Forelimb muscle (tissue), 1 donor: Measurements from ENCODE around the gene EMC9. TPM values are rescaled to one million over a fixed set of nuclear protein-coding genes. Genes with fewer than 3 reads are reported as not detected.

Source experiments
- DNase-seq: peaks from one replicate; pipeline ENCODE4 v3.0.0-alpha.2; 2013; ENCODE audit warnings: low read depth
- polyA plus RNA-seq: library from polyadenylated mRNA; unstranded; fragments of 120-200 nt; gene quantifications from one replicate; pipeline ENCODE4 v1.2.1, GENCODE V29; 2013; ENCODE audit not compliant: insufficient read length

Gene EMC9
- polyA plus RNA-seq, 1 donor: 32.1 TPM

DNA sequence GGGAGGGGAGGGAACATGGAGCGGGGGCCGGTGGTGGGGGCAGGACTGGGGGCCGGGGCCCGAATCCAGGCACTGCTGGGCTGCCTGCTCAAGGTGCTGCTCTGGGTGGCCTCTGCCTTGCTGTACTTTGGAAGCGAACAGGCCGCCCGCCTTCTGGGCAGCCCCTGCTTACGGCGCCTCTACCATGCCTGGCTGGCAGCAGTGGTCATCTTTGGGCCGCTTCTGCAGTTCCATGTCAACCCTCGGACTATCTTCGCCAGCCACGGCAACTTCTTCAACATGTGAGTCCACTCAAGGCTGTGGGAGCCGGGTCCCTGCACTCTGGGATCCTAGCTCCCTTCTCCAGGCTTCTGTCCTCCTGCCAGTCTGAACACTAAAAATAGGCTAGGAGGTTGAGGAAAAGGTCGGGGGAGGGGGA, 9.8 kb downstream of the EMC9 start:
- DNase-seq: no peak

DNA sequence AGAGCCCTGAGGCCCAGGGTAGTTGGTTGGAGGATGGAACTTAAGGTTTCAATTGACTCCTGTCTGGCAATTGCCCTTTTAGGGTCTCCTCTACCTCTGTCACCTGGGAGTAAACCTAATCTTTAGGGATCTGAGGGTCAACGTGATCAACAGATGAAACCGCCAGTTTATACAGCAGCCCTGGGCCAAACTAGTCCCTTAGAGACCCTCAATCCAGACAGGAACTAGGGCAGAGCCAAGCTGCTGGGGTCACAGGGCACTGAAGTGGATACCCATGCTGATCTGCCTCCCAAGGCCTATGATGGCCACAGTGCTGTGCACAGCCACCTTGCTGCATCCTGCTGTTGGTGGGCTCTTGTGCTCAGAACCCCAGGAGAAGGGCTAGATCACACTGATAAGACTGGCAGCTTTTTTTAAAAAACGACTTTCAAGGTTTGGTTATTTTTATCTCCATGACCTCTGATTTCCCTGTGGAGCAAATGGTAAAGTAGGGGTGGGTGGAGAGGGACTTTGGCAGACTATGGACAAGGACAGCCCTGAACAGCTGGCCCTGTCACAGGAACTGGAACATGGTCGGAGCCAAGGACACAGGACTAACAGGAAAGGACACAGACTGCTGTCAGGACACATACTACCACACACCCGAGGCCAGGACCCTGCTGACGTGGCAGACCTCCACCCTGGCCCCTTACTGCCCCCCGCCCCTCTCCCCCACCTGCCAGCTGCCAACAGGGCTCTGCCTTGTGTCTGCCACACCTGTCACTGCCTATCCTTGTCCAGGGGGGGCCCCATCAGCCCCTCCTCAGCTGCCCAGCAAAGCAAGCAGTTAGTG, 10.5 kb downstream of the EMC9 start:
- peak; percentile 32 for DNase-seq

DNA sequence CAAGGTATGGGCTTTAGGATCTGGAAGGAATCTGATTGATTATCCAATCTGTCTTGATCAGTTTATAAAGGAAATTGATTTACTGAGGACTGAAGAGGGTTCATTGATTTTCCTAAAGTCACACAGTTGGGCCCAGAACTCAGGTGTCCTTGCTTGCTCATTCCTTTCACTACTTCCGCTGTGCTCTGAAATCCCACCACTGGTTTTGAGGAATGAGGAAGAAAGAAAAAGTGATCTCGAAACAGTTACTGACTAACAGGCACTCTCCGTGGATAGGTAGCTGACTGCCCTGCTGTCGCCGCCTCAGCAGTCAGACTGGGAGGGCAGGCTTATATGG, 11.0 kb downstream of the EMC9 start, which contains the start of gene FITM1:
Gene FITM1, plus strand, starts transcription at position 280 of the 337 bp plus-strand sequence. CDS start 905 bp downstream, outside the sequence.
- no peak for DNase-seq

DNA sequence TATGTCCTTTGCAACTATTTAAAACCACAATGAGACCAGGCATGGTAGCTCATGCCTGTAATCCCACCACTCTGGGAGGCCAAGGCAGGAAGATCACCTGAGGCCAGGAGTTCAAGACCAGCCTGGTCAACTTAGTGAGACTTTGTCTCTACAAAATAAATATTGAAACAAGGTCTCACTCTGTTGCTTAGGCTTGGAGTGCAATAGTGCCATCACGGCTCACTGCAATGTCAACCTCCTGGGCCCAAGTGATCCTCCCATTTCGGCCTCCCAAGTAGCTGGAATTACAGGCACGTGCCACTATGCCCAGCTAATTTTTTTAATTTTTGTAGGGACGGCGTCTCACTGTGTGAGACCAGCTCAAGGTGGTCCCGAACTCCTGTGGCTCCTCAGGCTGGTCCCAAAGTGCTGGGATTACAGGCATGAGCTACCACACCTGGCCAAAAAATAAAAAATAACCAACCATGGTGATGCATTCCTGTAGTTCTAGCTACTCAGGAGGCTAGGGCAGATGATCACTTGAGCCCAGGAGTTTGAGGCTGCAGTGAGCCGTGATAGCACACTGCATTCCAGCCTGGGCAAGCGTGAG, 11.9 kb downstream of the EMC9 start:
- DNase-seq: no peak

DNA sequence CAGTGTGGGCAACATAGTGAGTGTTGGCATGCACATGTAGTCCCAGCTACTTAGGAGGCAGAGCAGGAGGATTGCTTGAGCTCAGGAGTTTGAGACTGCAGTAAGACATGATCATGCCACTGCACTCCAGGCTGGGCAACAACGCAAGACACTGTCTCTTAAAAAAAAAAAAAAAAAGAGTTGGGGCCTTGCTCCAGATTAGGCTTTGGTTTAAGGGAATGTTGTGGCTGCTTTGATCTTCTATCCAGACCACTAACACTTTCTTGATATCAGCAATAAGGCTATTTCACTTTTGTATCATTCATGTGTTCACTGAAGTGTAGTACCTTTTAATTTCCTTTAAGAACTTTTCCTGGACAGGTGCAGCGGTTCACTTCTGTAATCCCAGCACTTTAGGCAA, 13.7 kb downstream of the EMC9 start:
- no peak for DNase-seq

DNA sequence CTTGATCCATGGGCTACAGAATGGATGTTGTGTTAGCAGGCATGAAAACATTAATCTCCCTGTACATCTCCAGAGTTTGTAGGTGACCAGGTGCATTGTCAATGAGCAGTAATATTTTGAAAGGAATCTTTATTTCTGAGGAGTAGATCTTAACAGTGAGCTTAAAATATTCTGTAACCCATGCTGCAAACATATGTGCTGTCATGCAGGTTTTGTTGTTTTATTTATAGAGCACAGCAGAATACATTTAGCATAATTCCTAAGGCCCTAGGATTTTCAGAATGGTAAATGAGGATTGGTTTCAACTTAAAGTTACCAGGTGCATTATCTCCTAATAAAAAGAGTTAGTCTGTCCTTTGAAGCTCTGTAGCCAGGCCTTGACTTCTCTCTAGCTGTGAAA, 14.5 kb downstream of the EMC9 start:
- no peak for DNase-seq

DNA sequence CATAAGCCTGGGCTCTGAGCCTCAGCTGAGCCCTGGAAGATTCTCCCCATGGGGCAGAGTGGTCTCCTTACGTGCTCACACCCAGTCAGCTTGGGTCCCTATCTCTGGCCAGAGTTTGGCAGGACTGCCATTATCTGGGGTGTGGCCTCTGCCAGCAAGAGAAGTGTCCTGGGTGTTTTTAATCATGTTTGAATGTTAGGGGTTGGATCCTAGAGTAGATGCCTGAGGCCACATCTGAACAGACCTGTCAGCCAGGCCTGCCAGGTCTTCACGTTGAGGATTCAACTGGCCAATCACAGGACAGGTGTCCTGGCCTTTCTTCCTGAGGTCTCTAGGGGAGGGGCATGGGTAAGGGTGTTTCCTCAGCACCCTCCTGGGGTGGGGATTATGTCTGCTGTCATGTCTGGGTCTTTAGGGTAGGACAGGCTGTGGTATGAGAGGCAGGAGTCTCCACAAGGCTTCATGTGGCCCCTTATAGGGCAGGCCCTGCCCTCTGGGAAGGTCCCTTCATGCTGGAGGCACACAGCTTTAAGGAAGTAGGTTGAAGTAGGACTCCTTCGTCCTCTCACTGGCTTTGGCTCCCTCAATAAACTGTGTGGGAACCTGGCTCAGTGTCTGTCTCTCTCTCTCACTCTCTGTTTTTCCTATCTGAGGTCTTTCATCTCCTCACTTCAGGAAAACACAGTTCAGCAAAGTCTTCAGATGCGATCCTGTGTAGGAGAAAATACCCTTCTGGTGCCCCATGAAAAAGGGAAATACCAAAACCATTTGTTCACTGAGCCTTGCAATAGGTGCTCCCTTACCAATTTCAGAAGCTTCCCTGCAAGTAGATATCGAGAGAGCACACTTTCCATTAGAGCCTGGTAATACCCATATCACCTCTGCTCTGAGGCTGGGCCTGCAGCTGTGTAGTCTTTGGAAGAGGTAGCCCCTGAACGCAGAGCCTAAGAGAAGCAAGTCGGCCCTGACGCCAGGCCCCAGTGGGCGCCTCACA, 17.7 kb downstream of the EMC9 start:
- DNase-seq: no peak

DNA sequence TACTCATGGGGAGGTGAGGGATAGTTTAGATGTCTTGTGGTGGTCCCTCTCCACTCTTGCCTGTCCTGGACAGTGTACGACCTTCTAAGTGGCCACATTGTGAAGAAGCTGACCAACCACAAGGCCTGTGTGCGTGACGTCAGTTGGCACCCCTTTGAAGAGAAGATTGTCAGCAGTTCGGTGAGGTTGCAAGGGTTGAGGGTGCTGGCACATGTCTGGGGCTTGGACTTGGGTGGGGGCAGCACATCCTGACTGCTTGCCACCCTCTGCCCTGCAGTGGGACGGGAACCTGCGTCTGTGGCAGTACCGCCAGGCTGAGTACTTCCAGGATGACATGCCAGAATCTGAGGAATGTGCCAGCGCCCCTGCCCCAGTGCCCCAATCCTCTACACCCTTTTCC, 18.5 kb downstream of the EMC9 start:
- no peak for DNase-seq

DNA sequence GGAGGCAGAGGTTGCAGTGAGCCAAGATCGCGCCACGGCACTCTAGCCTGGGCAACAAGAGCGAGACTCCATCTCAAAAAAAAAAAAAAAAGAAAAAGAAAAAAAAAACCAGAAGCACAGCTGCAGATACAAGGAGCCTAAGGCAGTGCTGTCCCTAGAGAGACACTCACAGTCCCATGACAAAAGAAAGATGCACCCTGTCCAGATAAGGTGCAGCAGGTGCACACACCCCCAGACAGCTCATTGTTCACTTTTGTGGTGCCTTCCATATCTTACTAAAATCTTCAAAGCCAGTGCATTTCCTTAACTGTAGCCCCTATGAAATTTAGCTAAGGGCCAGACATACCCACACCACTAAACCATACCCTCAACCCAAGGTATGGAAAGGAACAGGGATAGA, 19.0 kb downstream of the EMC9 start:
- no peak for DNase-seq

DNA sequence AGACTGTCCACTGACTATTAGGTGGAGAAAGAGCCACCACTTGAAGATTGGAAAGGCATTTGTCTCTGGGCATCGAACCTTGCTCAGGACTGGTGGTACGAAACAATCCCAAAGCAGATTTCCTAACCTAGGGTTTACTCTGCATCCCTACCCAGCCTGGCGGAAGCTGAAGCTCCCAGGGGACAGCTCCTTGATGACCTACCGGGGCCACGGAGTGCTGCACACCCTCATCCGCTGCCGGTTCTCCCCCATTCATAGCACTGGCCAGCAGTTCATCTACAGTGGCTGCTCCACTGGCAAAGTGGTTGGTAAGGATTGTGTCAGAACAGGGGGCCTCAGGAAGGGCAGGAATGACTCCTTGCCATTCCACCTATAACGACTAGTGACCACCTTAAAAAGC, 20.2 kb downstream of the EMC9 start:
- DNase-seq: no peak

DNA sequence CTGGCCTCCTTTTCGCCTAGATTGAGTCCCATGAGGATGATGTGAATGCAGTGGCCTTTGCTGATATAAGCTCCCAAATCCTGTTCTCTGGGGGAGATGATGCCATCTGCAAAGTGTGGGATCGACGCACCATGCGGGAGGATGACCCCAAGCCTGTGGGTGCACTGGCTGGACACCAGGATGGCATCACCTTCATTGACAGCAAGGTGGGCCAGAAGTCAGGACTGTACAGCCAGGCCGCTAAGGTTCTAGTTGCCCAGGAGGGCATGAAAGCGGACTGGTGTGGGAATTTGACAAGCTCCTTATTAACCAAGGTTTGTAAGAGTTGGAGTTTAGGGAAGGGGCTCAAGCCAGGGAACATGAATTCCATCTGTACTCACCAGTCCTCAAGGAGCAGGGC, 21.7 kb downstream of the EMC9 start:
- no peak for DNase-seq

DNA sequence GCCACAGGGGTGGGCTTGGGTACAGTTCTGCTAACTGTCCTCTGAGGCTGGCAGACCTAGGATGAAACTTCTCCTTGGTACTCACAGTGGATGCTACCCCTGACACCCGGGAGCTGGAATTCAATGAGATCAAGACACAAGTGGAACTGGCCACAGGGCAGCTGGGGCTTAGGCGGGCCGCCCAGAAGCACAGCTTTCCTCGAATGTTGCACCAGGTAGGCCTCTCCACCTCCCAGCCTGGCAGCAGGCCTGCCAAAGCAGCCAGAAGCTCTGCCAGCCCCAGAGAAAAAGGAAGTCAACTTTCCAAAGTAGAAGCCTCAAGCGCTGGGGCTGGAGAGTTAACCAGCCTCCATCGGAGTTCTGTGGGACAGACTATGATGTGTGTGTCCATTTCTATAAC, 24.2 kb downstream of the EMC9 start:
- no peak for DNase-seq

DNA sequence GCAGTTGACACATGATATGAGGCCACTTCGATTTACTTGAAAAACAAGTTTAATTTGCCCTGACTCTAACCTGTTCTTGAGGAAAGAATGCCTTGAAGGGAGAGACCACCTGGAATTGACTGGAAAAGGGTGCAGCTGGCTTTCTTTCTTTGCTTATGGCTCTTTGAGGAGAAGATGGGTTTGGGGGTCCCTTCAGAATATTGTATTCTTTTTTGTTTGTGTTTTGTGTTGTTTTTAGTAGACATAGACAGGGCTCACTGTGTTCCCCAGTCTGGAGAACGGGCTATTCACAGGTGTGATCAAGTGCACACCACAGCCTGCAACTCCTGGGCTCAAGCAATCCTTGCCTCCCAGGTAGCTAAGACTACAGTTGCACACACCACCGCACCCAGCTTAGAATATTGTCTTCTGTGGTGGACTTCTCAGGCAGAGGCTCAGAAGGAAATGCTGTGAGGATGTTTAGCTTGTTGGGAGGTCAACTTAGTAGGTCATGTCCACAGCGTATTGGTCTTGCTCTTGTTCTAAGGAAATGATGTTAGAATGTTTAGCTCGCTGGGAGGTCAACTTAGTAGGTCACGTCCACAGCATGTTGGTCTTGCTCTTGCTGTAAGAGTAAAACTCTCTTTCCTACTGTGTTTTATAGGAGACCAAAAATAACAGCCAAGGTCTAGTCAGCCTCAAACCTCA, 25.1 kb downstream of the EMC9 start:
- no peak for DNase-seq

DNA sequence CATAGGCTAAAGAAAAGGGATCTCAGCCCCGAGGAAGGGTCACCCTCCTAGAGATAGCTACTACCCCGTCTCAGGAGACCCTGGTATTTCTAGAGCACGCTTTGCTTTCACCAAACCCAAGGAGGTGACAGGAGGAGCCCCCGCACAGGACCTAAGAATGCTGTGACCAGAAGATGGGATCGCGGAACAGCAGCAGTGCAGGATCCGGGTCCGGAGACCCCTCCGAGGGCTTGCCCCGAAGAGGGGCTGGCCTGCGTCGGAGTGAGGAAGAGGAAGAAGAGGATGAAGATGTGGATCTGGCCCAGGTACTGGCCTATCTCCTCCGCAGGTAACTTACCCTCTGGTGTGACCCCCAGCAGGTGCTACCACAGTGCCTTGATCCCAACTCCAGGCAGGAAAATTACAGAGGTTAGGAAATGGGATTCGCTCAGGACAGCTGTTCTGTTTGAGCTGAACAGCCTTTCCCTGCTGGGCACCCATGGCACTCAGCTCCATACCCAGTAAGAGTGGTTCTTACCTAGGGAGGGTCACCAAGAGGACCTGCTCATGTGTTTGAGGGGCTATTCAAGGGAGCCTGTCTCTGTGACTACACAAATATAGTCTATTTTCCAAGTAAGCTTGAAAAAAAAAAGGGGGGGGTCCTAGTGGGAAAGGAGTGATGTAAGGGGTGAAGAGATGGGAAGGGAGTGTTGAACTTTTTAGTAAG, 25.8 kb downstream of the EMC9 start:
- no peak for DNase-seq

DNA sequence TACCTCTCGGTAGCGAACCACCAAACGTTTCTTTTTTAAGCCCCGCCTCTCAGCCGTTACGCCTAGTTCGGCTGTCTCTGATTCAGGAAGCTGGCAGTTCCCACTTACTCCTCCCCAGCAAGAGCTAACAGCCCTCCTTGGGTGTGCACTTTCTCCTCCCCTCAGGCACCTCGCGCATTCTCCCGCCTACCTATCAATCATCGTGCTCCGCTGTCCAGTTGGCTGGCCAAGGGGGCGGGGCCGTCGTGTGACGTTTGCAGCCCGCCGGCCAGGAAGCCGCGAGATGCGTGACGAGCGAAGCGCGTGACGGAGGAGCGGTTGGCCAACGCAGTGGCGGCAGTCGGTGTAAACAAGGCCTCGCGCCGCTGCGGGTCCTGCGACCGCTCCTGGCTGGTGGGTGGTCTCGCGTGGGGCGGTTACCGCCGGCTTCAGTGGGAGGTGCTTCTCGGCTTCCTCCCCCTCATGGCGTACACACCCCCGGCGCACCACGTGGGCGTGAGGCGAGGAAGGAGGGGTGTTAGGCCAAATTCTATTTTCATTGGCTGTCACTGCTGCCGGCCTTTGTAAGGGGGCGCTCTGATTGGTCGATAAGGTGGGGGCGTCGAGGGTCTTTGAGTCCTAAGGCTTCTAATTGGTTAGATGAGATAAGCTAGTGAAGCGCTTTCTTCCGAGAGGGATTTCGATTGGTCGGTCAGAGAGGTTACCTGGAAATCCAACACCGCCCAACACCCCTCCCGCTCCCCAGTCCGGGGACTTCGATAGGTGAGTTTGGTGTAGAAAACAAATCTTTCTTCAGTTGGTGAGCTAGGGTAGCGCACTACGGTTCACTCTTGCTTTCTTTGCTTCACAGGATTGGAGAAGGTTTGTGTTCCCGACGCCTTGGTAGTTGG, 26.6 kb downstream of the EMC9 start, which contains the start of the genes DCAF11 and NRL:
Gene DCAF11, plus strand, starts transcription at position 246 of the 890 bp plus-strand sequence. CDS start 818 bp downstream, outside the sequence.
Gene NRL, minus strand, starts transcription at position 418 of the 890 bp plus-strand sequence. CDS start 32,101 bp downstream, outside the sequence.
- peak; percentile 98 for DNase-seq

DNA sequence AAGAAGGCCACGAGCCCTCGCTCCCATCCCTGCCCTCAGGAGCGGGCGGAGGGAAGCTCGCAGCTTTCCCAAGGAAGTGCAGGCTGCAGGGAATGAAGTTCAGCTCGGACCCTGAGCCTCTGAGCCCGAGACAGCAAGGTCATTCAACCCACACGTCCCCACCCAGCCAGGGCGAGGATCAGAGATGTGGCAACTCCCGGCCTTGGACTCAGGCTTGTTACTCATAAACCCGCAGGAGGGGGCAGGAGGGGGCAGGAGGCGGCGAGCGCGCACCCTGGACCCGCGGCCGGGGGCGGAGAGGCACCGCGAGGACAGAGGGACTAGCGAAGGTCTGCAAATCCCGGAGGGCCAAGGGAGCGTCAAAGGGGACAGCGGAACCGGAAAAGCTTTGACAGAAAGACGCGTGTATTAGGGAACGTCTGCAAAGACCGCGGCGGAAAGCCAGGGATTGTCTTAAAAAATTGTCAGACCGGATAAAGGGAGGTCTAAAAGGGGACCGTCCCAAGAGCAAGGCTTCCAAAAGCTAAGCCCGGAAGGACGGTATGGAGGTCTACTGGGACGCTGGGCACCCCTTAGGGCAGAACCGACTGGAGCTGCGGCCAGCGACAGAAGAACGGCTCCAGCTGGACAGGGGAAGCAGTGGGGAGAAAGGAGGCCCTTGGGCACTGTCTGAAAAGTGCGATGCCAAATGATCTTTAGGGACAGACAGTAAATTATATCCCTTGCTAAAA, 27.4 kb downstream of the EMC9 start:
- peak; percentile 66 for DNase-seq

DNA sequence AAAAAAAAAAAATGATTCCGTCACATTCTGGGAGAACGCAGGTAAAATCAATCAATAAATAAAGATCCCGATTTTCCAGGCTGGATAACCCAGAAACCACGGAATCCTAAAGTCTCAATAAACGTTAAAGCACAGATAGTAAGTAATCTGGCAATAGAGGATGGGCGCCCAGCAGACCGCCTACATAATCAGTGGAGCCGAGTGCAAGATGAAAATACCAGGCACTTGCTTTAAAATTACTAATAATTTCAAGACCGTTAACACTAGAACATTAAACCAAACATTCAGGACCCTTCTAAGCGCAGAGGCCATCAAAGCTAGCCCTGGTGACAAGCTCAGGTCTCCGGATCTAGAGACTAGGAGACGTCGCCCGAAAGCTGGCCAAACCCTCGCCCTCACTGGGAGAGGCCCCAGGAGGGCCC, 28.0 kb downstream of the EMC9 start:
- no peak for DNase-seq

DNA sequence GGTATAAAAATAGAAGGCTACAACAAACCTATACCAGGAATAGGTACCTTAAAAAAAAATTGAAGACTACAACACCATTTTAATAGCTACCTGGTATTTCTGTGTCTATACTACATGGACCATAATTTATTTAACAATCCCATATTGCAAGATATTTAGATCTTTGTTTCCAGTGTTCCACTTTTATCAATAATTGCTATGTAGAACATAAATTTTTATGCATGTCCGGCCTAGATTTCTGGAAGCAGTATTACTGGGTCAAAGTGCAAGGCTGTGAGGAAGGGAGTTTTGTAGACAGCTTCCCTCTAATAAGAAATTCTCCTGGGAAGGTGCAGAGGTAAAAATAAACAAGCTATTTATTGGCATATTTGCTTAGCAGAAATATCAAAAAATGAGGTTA, 30.9 kb downstream of the EMC9 start:
- DNase-seq: no peak

DNA sequence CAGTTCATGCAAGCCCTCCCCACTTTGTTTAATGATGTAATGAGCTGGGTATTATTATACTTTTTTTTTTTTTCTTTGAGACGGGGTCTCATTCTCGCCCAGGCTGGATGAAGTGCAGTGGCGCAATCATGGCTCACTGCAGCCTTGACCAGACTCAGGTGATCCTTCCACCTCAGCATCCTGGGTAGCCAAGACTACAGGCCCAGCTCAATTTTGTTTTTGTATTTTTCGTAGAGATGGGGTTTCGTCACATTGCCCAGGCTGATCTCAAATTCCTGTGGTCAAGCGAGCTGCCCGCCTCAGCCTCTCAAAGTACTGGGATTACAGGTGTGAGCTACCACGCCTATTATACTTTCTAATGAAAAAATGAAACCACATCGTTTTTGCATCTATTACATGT, 31.3 kb downstream of the EMC9 start:
- no peak for DNase-seq
